GM21737 (cell line): ENCODE measurements around the gene PRR23B.
"Not testable (repeated sequence)": the region's sequence is repeated elsewhere in the genome, so short reads cannot be mapped to it uniquely, and the experiment has no call there.

Experiments
- ATAC-seq: cut with Tn5 transposase; IDR thresholded peaks from one replicate; pipeline ENCODE4 v1.9.1; 2021; ENCODE audit warnings: mild to moderate bottlenecking, moderate library complexity; ENCODE audit not compliant: unreplicated experiment

Gene PRR23B

DNA sequence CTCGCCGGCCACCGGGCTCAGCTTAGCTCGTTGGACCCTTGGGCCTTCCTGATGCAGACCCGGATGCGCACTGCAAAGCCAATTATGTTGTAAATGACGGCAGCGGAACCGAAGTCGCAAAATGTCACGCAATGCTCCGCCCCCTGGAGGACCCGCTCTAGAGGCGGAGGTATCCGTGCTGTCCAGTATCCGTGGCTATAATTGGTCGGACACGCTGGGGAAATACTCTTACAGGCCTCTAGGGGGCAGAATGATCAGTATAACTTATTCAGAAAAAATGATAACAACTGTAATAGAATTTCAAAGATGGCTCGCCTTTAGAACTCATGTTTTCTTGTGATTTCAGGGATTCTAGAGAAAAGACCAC lies at the start of gene PRR23B:
Gene PRR23B, minus strand, starts transcription at position 59 of the 367 bp plus-strand sequence. CDS start 265 bp downstream, outside the sequence.
- no peak for ATAC-seq

DNA sequence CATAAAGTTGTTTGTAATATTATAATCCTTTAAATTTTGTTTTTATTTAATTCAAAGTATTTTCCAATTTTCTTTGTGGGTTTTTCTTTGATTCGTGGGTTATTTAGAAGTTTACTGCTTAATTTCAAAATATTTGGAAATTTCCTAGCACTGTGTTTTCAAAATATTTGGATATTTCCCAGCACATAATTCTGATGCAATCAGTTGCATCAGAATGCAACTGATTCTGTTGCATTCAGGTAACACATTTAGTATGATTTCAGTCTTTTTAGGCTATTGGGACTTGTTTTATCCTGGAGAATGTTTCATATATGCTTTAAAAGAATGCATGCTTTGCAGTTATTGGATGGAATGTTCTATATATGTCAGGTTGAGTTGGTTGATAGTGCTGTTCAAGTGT lies 42.2 kb upstream of the PRR23B start:
- no peak for ATAC-seq

DNA sequence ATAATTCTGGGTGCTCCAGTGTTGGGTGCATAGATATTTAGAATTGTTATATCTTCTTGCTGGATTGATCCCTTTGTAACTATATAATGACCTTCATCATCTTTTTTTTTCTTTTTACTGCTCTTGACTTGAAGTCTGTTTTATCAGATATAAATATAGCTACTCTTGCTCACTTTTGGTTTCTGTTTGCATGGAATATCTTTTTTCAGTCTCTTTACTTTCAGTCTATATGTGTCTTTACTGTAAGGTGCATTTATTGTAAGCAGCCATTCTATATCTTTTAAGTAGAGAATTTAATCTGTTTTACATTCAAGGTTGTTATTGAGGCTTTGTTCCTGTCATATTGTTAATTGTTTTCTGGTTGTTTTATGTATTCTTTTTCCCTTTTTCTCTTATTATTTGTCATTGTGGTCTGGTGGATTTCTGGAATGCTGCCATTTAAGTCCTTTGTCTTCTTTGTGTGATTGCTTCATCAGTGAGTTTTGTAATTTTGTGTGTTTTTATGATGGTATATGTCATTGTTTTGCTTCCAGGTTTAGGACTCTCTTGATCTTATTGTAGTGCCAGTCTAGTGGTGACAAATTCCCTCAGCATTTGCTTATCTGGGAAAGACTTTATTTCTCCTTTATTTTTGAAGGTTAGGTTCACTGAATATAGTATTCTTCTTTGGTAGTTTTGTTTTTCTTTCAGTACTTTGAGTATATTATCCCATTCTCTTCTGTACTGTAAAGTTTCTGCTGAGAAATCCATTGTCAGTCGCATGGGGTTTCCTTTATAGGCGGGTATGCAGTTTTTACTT lies 32.3 kb upstream of the PRR23B start:
- ATAC-seq = no peak

DNA sequence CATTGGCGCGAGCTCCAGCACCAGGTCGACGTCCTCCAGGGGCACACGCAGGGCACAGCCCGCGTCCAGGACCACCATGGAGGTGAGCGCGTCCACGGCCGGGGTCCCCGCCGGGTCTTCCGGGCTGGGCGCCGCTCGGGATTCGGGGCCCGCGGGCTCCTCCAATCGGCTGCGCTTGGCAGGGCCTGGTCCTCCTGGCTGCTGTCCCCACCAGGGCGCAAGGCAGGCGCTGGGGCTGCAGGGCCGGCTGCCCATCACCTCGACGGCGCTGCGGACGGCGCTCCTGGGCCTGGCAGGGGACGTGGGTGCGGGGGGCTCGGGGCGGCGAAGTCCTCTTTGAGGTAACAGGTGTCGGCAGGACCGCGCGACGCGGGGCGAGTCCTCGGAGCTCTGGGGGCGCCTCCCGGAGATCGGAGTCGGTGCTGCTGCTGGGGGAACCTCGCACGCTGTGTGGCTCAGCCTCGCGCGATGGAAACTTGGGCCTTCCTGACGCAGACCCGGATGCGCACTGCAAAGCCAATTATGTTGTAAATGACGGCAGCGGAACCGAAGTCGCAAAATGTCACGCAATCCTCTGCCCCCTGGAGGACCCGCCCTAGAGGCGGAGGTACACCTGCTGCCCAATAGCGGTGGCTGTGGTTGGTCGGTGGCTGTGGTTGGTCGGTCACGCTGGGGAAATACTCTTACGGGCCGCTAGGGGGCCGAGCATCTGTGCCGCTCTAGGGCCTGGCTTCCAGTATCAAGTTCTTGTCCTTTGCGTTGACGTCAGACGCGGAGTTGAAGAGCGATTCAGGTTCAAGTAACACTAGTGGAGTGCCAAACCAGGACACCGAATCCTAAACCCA lies 23.9 kb upstream of the PRR23B start, which contains the start of gene PRR23C:
Gene PRR23C, minus strand, starts transcription at position 527 of the 845 bp plus-strand sequence. Its CDS starts 272 bp downstream, at position 255.
- ATAC-seq = no peak

DNA sequence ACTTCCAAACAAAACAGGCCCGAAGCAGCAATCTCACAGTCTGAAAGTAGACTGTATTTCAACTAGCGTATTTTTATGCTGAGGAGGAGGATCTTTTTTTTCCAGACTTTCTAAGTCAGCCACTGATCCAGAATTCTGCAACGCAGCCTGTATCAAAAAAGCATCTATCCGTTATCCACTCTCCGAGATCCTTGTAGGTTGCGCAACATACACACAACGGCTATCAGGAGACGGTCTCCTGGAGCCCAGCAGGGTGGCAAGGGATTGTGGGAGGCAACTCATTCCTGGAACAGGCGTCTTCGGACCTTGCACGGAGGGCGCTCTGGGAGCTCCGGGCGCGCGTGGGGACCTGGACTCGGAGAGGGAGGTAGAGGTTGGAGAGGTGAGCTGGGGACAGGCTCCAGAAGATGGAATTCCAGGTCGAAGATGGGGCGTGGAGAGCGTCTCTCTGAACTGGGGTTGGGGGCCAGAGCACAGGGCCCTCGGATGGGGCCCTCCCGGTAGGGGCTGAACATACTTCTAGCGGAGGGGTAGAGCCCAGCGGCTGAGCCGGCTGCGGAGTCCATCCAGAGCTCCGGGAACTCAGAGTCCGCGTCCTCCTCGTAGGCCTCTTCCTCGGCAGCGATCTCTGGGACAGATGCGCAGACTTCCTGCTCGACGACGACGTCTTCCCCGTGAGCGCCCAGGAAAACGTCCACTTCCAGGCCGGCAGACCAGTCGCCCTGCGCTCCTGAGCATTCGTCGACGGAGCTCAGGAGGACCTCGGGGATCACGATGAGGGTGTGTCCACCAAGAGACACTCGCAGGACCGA lies 23.0 kb upstream of the PRR23B start:
- ATAC-seq = no peak

DNA sequence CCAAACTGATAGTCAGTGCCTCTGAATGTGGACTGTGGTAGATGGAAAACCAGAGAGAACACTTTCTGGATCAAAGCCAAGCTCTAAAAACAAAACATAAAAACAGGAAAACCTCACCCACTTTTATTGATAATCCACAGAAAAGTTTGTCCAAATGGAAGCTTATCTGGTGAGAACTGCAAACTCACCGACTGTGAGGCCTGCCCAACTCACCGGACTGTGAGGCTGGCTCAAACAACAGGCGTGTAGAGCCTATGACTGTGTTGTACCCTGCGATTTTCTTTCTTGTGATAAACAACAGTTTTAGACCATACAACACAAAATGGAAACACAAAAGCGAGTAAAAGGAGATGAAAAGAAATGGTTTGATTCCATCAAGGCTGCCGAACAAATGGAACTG lies 16.8 kb upstream of the PRR23B start:
- no peak for ATAC-seq

DNA sequence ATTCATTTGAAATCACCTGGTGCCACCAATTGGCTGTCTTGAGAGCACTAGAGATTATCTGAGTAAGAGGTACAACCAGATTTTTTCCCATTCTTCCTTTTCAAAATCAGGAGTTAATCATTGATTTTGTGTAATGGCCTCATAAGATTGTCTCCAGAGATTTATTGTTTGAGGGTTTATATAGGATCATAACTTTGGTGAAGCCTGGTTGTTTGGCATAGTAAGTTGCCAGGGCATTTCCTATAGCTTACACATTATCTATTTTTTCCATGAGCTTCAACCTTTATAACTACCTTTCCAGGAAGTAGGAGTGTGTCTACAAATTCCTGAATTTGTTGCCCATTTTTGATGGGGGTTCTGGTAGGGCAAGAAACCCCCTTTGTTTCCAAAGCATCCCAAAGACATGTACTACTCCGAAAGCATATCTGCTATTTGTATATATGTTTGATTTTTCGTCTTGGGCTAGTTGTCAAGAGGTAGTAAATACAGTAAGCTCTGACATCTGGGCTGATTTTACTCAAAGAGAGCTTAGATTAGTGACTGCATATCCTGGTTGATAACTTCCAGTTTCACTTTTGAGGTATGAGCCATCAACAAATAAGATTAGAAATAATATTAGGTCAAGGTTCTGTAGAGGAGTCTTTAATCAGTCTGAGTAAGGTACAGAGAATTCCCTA lies 11.7 kb upstream of the PRR23B start:
- no peak for ATAC-seq

DNA sequence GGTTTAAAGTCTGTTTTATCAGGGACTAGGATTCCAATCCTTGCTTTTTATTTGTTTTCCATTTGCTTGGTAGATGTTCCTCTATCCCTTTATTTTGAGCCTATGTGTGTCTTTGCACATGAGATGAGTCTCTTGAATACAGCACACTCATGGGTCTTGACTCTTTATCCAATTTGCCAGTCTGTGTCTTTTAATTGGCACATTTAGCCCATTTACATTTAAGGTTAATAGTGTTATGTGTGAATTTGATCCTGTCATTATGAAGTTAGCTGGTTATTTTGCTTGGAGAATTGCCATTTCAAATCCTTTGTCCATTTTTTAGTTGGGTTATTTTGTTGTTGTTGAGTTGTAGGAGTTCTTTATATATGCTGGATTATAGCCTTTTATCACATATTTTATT lies 9.8 kb upstream of the PRR23B start:
- ATAC-seq = not testable (repeated sequence)

DNA sequence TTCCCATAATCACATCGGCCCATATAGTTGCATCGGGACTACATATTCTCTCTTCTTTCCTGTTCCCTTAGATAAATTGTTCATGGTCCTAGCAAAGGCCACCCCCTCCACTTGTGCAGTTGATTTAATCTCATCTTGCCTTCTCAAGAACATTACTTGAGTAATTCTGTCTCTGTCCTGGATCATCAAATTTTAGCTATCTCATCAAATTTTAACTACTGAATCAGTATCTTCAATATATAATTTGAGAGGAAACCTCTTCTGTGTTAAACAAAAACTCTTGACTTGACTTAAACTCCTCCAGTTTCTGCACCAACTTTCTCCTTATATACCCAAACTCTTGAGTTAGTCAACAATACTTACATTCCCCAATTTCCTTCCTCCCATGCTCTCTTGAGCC lies 4.2 kb upstream of the PRR23B start:
- no peak for ATAC-seq

DNA sequence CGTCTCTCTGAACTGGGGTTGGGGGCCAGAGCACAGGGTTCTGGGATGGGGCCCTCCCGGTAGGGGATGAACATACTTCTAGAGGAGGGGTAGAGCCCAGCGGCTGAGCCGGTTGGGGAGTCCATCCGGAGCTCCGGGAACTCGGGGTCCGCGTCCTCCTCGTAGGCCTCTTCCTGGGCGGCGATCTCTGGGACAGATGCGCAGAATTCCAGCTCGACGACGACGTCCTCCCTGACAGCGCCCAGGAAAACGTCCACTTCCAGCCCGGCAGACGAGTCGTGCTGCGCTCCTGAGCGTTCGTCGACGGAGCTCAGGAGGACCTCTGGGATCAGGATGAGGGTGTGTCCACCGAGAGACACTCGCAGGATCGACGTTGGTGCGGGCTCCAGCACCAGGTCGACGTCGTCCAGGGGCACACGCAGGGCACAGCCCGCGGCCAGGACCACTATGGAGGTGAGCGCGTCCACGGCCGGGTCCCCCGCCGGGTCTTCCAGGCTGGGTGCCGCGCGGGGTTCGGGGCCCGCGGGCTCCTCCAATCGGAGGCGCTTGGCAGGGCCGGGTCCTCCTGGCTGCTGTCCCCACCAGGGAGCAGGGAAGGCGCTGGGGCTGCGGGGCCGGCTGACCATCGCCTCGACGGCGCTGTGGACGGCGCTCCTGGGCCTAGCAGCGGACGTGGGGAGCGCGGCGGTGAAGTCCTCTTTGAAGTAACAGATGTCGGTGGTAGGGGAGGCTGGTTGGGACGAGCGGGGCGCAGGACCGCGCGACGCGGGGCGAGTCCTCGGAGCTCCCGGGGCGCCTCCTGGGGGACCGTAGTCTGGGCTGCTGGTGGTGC lies 474 bp downstream of the PRR23B start:
- no peak for ATAC-seq

DNA sequence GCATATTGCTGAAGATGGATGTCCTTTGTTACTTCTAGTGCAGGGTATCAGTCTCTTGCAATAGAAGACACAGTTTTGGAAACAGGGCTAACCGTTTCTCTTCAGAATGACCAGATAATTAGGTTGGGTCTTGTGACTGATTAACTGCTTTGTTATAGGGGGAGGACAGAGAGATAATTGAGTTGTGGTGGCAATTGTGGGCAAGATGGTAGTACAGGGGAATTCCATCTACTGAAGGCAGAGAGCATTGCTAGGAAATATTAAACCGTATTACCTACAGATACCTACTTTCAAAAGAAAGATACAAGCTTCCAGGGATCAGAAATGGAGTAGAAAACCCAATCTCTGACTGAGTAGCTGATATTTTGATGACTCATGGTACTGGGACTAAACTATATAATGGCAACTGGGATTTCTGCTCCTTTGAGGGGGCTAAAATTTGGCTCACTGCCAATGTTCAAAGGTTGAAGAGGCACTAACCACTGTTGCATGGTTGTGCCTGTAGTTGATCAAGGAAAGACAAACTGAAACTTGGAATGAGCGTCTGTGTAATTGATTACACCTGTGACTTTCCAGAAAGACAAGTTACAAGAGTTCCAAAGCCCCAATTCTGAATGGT lies 4.2 kb downstream of the PRR23B start:
- ATAC-seq = no peak

DNA sequence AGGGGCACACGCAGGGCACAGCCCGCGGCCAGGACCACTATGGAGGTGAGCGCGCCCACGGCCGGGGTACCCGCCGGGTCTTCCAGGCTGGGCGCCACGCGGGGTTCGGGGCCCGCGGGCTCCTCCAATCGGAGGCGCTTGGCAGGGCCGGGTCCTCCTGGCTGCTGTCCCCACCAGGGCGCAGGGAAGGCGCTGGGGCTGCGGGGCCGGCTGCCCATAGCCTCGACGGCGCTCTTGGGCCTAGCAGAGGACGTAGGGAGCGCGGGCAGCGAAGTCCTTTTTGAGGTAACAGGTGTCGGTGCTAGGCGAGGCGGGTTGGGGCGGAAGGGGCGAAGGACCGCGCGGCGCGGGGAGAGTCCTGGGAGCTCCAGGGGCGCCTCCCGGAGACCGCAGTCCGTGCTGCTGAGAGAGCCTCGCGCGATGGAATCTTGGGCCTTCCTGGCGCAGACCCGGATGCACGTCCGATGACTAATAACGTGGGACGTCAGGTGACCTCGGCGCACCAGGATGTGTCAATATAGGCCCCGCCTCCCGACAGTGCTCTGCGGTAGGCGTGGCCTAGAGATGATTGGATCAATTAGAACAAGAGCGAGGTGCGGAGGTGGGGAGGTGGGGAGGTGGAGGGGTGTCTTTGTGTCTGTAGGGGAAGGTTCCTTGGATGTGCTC lies 14.5 kb downstream of the PRR23B start, which contains the start of gene PRR23A:
Gene PRR23A, minus strand, starts transcription at position 218 of the 666 bp plus-strand sequence. Its CDS starts 0 bp downstream, at position 218.
- no peak for ATAC-seq

DNA sequence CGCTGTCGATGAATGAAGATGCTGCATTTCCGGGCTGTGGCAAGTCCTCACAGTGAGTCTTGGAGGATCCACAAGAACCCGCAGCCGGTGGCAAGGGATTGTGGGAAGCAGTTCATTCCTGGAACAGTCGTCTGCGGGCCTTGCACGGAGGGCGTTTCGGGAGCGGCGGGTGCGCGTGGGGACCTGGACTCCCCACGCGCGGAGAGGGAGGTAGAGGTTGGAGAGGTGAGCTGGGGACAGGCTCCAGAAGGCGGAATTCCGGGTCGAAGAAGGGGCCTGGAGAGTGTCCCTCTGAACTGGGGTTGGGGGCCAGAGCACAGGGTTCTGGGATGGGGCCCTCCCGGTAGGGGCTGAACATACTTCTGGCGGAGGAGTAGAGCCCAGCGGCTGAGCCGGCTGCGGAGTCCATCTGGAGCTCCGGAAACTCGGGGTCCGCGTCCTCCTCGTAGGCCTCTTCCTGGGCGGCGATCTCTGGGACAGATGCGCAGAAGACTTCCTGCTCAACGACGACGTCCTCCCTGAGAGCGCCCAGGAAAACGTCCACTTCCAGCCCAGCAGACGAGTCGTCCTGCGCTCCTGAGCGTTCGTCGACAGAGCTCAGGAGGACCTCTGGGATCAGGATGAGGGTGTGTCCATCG lies 15.3 kb downstream of the PRR23B start:
- ATAC-seq = no peak

DNA sequence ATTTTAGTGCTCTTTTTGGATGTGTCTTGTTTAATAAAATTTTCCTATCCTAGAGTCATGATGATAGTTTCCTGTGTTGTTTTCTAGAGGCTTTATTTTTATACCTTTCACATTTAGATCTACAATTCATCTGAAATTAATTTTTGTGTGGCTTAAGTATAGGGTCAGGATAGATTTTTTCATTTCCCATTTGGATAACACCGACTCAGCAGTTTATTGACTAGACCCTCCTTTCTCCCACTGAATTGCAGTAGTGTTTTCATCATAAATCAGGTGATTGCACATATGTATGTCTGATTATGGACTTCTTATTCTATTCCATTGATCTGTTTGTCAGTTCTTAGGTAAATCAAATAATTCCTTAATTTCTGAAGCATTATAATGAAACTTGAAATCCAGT lies 25.0 kb downstream of the PRR23B start:
- no peak for ATAC-seq

DNA sequence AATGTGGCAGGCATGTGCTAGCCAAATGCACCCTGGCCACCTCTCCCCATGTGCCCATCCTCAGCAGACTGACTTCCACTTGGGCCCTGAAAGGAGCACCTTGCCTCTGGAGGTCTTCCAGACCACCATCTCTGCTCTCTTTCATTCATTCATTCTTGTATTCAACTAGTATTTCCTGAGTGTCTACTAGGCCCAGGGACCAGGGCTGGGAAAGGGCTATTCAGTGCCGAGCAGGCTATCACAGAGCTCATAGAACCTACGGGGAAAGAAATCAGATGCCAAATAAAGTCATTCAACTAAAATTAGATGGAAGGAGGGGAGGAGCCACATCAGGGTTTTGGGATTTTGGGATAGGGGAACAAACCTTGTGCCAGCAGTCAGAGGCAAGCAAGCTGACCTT lies 33.5 kb downstream of the PRR23B start:
- ATAC-seq = no peak

DNA sequence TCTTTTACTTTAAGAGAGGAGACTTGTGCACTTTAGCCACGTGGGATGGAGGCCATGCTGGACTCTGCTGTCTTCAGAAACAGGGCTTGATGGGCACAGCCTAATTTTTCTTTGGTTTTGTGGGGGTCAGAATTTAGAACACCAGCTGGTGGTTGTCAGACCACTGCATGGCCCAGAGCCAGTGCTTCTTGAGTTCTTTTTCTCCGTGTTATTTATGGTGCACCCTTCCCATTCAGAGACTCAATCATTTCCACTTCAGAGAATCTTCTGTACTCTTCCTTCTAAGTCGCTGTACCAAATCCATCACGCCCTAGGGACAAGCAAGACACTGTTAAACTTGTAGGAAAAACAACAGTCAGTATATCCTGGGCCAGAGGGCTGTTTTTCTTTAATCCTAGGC lies 34.8 kb downstream of the PRR23B start:
- ATAC-seq = no peak

DNA sequence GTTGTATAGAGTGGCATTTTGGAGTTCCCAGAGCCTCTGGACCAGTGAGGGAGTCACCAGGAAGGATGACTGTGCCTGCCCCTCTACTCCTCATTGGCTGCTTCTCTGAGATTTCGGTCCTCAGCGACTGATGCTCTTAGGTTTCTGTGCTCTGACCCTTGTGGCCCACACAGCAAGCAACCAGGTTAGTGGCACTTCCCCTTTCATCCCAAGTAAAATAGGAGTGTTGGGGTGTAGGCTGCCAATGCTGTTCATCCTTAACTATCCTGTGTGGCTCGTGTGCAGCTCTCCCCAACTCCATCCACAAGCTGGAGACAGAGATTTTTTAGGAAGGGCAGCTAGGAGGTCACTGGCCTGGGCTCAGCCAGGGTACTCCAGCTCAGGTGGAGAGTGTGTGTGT lies 35.9 kb downstream of the PRR23B start:
- ATAC-seq = no peak

DNA sequence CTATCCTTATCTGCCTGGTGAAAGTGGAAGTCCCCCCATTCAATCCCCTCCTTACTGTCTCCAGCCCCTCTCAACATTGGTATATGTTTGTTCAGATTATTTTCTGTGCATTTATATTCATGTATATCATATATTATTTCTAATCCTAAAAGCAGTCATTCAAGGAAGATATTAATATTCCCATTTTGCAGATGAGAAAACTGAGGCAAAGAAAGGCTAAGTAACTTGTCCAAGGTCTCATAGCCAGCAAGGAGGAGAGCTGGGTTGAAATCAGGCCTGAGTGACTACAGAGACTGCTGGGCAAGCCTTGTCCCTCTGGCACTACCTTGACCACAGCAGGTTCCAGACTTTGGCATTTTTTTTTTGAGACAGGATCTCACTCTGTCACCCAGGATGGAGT lies 44.7 kb downstream of the PRR23B start:
- ATAC-seq = no peak
